A673 (cell line): ENCODE data around the gene PEX3. TPM values are rescaled to one million over a fixed set of nuclear protein-coding genes. Genes with fewer than 3 reads are reported as not detected.

ENCODE experiments used
- BruUV-seq: library from RNA; stranded (reverse); fragments of 400-500 nt; replicated peaks from 2 replicates; lab custom pipeline; 2021; lab: Mats Ljungman, UMichigan
- CTCF ChIA-PET: fragments of 300-600 bp; sonication (Branson Sonifier 250); formaldehyde crosslinking; loops from one replicate; lab custom pipeline; 2022; ENCODE audit warnings: antibody characterized with exemption; lab: Charles Lee
- POLR2A ChIA-PET: fragments of 300-600 bp; sonication (Branson Sonifier 250); formaldehyde crosslinking; loops from one replicate; lab custom pipeline; 2022; ENCODE audit warnings: antibody characterized with exemption; ENCODE audit not compliant: low non-redundant PET; lab: Charles Lee
- DNase-seq: peaks from one replicate; pipeline ENCODE4 v3.0.0-alpha.2; 2015; ENCODE audit warnings: low spot score
- H3K27ac ChIP-seq: fragments of 200-600 bp; sonication (generic); 2 replicates; pipeline ENCODE4 v1.5.1; 2016; ENCODE audit warnings: mixed run types, low read depth, mild to moderate bottlenecking, mixed read lengths, antibody characterized with exemption, low read length; ENCODE audit not compliant: poor library complexity, severe bottlenecking
- H3K27me3 ChIP-seq: fragments of 200-600 bp; sonication (generic); replicated peaks from 2 replicates; pipeline ENCODE4 v1.6.1; 2017; ENCODE audit warnings: mixed run types, low read depth, mild to moderate bottlenecking, mixed read lengths, antibody characterized with exemption, low read length; ENCODE audit not compliant: insufficient read depth, poor library complexity
- H3K36me3 ChIP-seq: fragments of 200-600 bp; sonication (generic); 2 replicates; pipeline ENCODE4 v1.6.1; 2016; ENCODE audit warnings: mixed run types, mild to moderate bottlenecking, mixed read lengths, antibody characterized with exemption, low read length; ENCODE audit not compliant: insufficient read depth, poor library complexity, severe bottlenecking
- H3K4me1 ChIP-seq: fragments of 200-600 bp; sonication (generic); 2 replicates; pipeline ENCODE4 v1.6.1; 2017; ENCODE audit warnings: mixed run types, mild to moderate bottlenecking, mixed read lengths, antibody characterized with exemption, low read length; ENCODE audit not compliant: insufficient read depth, poor library complexity, severe bottlenecking
- H3K4me3 ChIP-seq: fragments of 200-600 bp; sonication (generic); 2 replicates; pipeline ENCODE4 v1.5.1; 2016; ENCODE audit warnings: low read depth, mixed run types, mild to moderate bottlenecking, mixed read lengths, low read length; ENCODE audit not compliant: poor library complexity, severe bottlenecking
- H3K9me3 ChIP-seq: fragments of 200-600 bp; sonication (generic); 2 replicates; pipeline ENCODE4 v1.6.1; 2016; ENCODE audit warnings: mixed run types, low read depth, mild to moderate bottlenecking, mixed read lengths, antibody characterized with exemption, low read length; ENCODE audit not compliant: poor library complexity, severe bottlenecking
- EZH2 ChIP-seq: fragments of 200-600 bp; sonication (generic); IDR thresholded peaks from 2 replicates; pipeline ENCODE4 v1.6.1; 2017; ENCODE audit warnings: borderline replicate concordance, low read depth, mild to moderate bottlenecking, mixed read lengths, antibody characterized with exemption, low read length; ENCODE audit not compliant: poor library complexity, severe bottlenecking
- intact Hi-C: fragments of 100-400 bp; cut with micrococcal nuclease; formaldehyde crosslinking; loops from one replicate; pipeline ENCODE4 v1.10.0; 2022; ENCODE audit not compliant: unreplicated experiment
- total RNA-seq: library from RNA; stranded (reverse); gene quantifications from 2 replicates; pipeline ENCODE4 v1.2.3, GENCODE V29; 2021
- TF ChIP-seq, protein P1 (sequence below): fragments of 300-800, 200-600 bp; sonication (generic); conservative IDR thresholded peaks from 2 replicates; pipeline ENCODE4 v1.5.1; 2017; ENCODE audit warnings: low read depth, mild to moderate bottlenecking, antibody characterized with exemption, low read length, moderate library complexity, mixed read lengths

PEX3 gene
- total RNA-seq, 1 experiment from 2014 or later, result 19.0 TPM

DNA sequence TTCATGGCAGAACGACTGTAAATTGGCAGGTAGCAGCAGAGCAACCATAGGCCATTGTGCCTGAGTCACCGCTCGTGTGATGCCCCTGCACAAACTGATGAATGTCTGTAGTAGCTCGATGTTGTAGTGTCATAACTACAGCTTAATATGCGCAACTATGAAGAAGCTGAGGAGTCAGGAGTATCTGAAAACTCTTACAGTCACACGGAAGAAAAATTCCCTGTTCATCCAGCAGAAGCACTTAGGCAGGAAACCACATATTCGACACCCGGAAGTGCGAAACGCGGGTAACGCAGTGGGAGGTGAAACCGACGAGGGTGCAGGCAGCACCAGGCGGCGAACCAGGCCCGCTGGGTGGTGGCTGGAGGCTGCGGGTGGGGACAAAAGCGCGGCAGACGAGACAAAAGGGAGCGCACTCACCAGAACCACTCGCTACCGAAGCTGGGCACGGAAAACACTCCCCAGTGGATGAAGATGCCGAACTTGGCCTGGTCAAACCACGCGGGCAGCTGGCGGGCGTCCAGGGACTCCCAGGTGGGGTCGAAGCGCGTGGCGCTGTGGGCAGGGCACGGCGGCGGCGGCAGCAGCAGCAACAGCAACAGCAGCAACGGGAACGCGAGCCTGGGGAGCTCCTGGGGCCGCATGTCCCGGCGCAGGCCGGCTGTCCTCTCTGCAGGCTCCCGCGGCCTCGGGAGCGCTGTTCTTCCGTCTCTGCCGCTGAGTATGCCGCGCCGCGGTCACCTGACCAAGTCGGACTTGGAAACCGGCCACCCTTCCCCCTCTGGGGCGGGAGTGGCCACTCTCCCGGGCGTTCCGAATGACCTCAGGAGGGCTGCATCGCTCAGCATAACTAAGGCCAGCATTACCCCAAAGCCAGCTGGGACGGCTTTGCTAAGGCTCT, 60.6 kb downstream of the PEX3 start, which contains the start of gene FUCA2:
Gene FUCA2, minus strand, starts transcription at position 730 of the 901 bp plus-strand sequence. Its CDS starts 86 bp downstream, at position 644.
- intact Hi-C loops, result no loop called here
- H3K27me3 ChIP-seq, result no peaks in the 10 kb centered on the region
- H3K27ac ChIP-seq, result no peak within 1 kb of the TSS
- H3K36me3 ChIP-seq, result no peaks in the 10 kb centered on the region
- CTCF ChIA-PET, result no interaction called here
- peak within 1 kb of the TSS; percentile 39 for H3K4me3 ChIP-seq
- peaks cover 3% of the 10 kb centered on the region for H3K4me1 ChIP-seq
- TF ChIP-seq, protein P1, sequence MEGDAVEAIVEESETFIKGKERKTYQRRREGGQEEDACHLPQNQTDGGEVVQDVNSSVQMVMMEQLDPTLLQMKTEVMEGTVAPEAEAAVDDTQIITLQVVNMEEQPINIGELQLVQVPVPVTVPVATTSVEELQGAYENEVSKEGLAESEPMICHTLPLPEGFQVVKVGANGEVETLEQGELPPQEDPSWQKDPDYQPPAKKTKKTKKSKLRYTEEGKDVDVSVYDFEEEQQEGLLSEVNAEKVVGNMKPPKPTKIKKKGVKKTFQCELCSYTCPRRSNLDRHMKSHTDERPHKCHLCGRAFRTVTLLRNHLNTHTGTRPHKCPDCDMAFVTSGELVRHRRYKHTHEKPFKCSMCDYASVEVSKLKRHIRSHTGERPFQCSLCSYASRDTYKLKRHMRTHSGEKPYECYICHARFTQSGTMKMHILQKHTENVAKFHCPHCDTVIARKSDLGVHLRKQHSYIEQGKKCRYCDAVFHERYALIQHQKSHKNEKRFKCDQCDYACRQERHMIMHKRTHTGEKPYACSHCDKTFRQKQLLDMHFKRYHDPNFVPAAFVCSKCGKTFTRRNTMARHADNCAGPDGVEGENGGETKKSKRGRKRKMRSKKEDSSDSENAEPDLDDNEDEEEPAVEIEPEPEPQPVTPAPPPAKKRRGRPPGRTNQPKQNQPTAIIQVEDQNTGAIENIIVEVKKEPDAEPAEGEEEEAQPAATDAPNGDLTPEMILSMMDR, result no peak
- no peak for TF ChIP-seq EZH2
- TSS peak; percentile 60 for BruUV-seq
- no peaks in the 10 kb centered on the region for H3K9me3 ChIP-seq
- peak; percentile 78 for DNase-seq
- POLR2A ChIA-PET, result no interaction called here

DNA sequence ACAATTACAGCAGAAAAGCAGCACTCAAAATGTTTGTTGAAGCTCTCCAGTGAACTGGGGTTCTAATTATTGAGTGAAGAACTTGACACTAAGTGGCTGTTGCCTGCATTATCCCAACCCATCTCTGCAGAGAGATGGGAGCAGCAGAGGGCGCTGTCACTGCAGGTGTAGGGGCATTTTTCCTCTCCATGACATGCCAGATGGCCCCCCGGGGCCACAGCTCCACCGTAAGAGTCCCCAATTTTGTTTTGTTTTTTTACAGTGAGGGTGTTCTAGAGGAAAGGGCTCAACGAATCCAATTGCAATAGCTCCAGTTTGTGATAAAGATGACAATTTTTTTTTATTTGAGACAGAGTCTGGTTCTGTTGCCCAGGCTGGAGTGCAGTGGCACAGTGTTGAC, 62.8 kb downstream of the PEX3 start:
- TF ChIP-seq EZH2, result no peak
- TF ChIP-seq, protein P1, result peak; percentile 51
- DNase-seq, result peak; percentile 23
- no peaks in the 10 kb centered on the region for H3K27me3 ChIP-seq
- peaks cover 3% of the 10 kb centered on the region for H3K4me1 ChIP-seq
- ChIA-PET CTCF (no interaction called here), POLR2A (no interaction called here)
- no peak overlapping the region for H3K27ac ChIP-seq
- H3K36me3 ChIP-seq, result no peaks in the 10 kb centered on the region
- intact Hi-C loops, result no loop called here
- BruUV-seq, result no TSS peak
- H3K9me3 ChIP-seq, result no peaks in the 10 kb centered on the region
- H3K4me3 ChIP-seq, result no peak overlapping the region

DNA sequence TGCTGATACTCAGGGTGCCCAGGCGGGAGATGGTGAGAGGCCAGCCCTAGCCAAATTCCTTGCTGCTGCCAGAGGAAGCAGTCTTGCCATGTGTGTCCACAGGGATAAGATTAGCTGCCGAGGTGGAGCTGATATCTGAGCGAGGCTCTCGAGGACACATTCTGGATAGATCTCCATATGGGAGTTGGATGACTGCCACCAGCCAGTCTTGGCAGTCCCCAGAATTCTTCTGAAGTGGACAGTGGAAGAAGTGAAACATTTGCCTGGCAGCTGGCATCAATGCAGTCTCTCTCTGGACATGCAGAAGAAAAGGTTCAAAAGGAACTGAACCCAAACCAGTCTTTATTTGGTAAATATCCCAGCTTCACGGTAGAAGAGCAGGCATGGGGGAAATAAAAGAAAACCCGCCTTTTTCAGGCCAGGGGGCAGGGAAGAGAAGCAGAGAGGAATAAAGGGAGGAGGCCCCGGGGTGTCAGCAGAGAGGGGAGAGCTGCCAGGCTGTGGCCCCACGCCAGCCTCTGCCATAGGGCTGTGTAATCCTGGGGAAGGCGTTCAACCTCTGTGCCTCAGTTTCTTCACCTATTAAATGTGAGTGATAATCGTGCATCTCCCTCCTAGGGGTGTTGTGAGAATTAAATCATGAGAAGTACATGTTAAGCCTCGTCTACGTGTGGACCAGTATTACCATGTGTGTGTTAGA, 64.6 kb downstream of the PEX3 start:
- no peaks in the 10 kb centered on the region for H3K36me3 ChIP-seq
- ChIA-PET POLR2A (no interaction called here), CTCF (no interaction called here)
- no peak for TF ChIP-seq EZH2
- TF ChIP-seq, protein P1, result no peak
- H3K27me3 ChIP-seq, result no peaks in the 10 kb centered on the region
- H3K27ac ChIP-seq, result no peak overlapping the region
- no peak for DNase-seq
- peaks cover 3% of the 10 kb centered on the region for H3K4me1 ChIP-seq
- no peak overlapping the region for H3K4me3 ChIP-seq
- BruUV-seq, result no TSS peak
- H3K9me3 ChIP-seq, result no peaks in the 10 kb centered on the region
- intact Hi-C loops, result no loop called here
